Posterior cingulate gyrus (tissue), 11 donors: ENCODE results near the gene TLR3.
"Not testable (repeated sequence)": the region's sequence is repeated elsewhere in the genome, so short reads cannot be mapped to it uniquely, and the experiment has no call there.

Experiments used
- DNase-seq, 10 donors: peaks; one replicate each; pipeline versions ENCODE4 v3.0.0 to v3.0.0-alpha.2; 2020 to 2021; ENCODE audit warnings: mixed read lengths in 3 of 10
- intact Hi-C: fragments of 100-400 bp; cut with DNase I; formaldehyde crosslinking; loops from one replicate; pipeline ENCODE4 v1.15.1; 2023

TLR3 gene

GRCh38 chr4:186039697-186040096 is 29.3 kb upstream of the TLR3 start:
- intact Hi-C loops: loop anchor here (2.0 kb wide), 1 partner anchor 399 kb away; no protein-coding TSS in a partner anchor
- peak in 1 of 10 donors; percentile 80 for DNase-seq

DNA sequence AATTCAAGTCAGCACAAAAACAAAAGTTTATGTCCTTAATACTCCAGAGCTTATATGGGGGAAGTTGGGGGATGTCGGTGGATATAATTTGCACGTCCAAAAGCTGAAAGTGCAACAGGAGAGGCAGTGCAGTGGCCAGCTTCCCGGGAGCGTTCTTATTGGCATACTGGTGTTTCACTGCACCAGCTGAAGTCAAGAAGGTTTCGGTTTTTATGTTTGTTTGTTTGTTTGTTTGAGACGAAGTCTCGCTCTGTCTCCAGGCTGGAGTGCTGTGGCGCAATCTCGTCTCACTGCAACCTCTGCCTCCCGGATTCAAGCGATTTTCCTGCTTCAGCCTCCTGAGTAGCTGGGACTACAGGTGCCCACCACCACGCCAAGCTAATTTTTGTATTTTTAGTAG is 28.6 kb upstream of the TLR3 start:
- no peak for DNase-seq
- intact Hi-C loops: no loop called here

GRCh38 chr4:186047501-186047900 is 21.5 kb upstream of the TLR3 start:
- intact Hi-C loops, DNase-seq: not testable (repeated sequence)

GRCh38 chr4:186050135-186050534 is 18.8 kb upstream of the TLR3 start:
- intact Hi-C loops: not testable (repeated sequence)

GRCh38 chr4:186051096-186051495 is 17.9 kb upstream of the TLR3 start:
- DNase-seq: no peak
- intact Hi-C loops: no loop called here

More at GRCh38 chr4:186050135-186050534, 18.8 kb upstream of the TLR3 start:
- not testable (repeated sequence) for DNase-seq

- intact Hi-C loops: no loop called here
- DNase-seq: no peak
Measured at GRCh38 chr4:186058253-186058979, 10.5 kb upstream of the TLR3 start.

DNA sequence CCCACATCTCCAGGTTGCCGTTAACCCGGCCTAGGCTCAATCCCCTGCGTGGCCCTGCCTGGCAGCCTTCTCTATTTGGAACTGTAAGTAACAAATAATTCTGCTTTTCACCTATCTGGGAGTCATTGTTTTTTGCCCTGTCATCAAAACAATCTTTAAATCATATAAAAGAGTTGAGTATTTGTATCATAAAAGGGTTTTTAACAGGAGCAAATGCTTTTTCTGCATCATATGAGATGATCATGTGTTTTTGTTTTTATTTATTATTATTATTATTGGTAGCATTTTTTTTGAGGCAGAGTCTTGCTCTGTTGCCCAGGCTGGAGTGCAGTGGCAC is 10.0 kb upstream of the TLR3 start:
- DNase-seq: no peak
- intact Hi-C loops: no loop called here

GRCh38 chr4:186061921-186062320 is 7.0 kb upstream of the TLR3 start:
- DNase-seq: no peak
- intact Hi-C loops: no loop called here

DNA sequence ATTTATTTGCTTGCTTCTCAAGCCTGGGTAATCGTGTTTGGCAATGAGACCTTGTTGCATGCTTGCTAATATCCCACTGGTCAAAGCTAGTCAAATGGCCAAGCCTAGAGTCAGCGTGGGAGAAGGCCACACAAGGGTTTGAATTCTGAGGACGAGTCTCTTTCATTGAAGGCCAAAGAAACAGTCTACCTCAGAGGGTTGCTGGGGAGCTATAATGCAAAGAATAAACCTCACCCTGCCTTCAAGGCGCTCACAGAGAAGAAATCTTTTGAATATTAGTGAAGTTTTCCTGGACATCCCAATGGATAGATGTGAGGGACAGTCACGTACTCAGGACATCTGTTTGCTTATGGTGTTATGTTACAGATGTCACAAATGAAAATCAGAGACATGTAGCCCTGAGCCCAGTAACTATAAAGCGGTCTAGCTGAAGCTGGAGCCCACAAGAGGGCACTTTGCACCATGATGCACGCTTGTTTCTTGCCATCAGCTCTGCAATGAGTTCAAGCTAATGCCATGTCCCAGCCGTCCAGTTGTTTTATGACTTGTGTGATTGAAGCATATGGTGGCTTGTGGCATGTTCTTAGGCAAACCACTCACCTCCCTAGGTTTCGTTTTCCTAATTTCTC is 1.1 kb upstream of the TLR3 start:
- peak in 6 of 10 donors; percentile 26 to 90 (median 57) for DNase-seq
- intact Hi-C loops: loop anchor here (2.0 kb wide), 1 partner anchor 69 kb away; no protein-coding TSS in a partner anchor

DNA sequence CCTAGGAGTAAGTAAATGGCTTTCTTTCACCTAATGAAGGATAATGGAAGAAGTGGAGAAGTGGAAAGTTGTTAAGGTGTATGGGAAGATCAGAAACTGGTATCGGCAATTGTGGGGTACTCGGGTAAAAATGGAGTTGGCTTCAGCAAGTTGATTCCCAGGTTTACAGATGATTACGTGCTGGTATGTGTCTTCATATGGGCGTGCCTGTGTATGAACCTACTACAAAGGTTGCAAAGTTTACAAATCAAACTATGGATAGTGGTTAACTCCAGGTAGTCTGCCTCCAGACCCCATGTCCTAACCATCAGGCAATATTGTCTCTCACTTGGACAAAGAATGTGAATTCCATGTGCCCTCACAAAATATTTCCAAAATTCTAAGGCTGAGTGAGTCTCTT is 773 bp downstream of the TLR3 start:
- no peak for DNase-seq
- intact Hi-C loops: loop anchor here (2.0 kb wide), 1 partner anchor 67 kb away; no protein-coding TSS in a partner anchor

DNA sequence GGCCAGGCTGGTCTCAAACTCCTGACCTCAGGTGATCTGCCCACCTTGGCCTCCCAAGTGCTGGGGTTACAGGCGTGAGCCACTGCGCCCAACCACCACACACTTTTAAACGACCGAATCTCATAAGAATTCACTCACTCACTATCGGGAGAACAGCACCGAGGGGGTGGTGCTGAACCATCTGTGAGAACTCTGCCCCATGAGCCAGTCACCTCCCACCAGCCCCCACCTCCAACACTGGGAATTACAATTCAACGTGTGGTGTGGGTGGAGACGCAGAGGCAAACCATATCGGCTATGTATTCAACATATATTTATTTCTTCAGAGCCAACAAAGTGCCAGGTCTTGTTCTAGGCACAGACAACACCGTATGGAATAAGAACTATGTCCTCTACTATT is 3.6 kb downstream of the TLR3 start:
- no peak for DNase-seq
- intact Hi-C loops: no loop called here

- DNase-seq: peak in 1 of 10 donors; percentile 22
- intact Hi-C loops: no loop called here
Measured at GRCh38 chr4:186074189-186074588, 5.2 kb downstream of the TLR3 start.

GRCh38 chr4:186078981-186079638 is 10.2 kb downstream of the TLR3 start:
- intact Hi-C loops: no loop called here
- DNase-seq: no peak

DNA sequence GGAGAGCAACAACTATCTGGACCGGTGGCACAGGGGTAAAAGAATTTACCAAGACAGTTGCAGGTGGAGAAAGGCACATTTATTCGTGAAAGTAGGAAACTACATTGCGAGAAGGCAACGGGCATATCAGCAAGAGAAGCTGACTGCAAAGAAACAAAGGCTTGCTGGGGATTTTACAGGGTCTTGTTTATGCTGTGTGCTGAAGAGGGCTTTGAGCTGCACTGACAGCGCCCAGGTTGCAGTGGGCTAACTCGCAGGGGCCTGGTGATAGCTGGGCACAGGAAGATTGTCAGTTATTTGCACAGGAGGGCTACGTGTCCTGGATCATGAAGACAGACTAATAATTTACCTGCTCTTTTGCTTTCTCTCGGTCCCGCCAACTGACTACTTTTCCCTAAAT is 10.7 kb downstream of the TLR3 start:
- intact Hi-C loops: no loop called here
- DNase-seq: no peak

GRCh38 chr4:186081202-186081807 is 12.3 kb downstream of the TLR3 start:
- intact Hi-C loops: no loop called here

GRCh38 chr4:186082221-186082620 is 13.3 kb downstream of the TLR3 start:
- DNase-seq: no peak
- intact Hi-C loops: no loop called here

More at GRCh38 chr4:186081202-186081807, 12.3 kb downstream of the TLR3 start:
- DNase-seq: no peak

GRCh38 chr4:186088523-186088922 is 19.6 kb downstream of the TLR3 start:
- intact Hi-C loops: no loop called here
- no peak for DNase-seq

DNA sequence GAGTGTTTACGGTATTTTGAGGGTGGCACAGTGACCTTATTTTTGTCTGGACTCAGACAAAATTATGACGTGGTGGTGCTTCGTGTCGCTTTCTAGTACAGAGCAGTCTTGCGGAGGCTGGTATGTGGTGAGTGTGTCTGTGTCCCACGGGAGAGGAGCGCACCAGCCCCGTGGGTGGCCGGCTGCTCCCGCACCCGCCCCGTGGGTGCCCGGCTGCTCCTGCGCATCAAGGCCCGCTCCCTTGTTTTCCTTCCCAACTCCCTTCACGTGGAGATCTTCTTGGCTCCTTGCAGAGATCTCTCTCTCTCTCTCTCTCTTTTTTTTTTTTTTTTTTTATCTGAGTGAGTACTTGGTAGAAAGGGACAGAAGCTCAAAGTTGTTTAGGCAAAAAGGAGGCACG is 23.3 kb downstream of the TLR3 start:
- intact Hi-C loops: no loop called here
- no peak for DNase-seq

DNA sequence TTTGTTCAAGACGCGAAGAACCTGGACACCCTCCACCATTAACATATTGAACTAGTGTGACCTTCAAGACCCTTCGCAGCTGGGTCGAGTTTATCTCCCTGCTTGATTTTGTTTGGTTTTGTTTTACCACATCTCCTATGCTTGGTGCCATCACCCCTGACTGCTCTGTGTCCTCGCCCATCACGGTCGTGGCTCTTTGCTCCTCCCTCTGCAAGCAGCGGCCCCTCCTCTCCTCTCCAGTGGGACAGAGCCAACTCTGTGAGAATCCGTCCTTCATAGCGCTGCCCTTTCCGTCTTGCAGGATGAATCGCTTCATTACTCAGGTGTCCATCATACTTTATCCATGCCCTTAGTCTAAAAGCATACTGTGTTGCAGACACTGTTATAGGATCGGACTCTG is 26.4 kb downstream of the TLR3 start:
- DNase-seq: no peak
- intact Hi-C loops: no loop called here

DNA sequence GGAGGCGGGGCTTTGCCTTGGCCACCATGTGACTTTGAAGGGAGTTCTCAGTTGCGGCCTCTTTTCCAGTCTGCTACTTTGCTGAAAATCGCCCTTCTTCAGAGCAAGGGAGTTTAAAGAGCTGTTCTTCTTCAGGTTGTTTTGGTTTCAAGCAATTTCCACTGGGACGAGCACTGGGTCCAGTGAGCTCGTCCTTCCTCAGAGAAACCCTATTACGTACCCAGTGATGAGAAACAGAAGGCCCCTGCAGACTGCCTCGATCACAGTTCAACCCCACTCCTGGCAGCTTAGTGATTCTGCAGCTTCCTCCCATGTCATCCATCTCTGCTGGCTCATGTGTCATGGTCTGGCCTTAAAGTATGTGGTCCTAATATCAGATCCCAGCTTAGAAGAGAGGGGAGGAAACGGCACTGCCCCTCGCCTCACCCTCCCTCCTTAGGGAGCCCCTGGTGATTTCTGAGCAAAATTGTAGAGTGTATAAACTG is 27.8 kb downstream of the TLR3 start:
- DNase-seq: no peak
- intact Hi-C loops: no loop called here

DNA sequence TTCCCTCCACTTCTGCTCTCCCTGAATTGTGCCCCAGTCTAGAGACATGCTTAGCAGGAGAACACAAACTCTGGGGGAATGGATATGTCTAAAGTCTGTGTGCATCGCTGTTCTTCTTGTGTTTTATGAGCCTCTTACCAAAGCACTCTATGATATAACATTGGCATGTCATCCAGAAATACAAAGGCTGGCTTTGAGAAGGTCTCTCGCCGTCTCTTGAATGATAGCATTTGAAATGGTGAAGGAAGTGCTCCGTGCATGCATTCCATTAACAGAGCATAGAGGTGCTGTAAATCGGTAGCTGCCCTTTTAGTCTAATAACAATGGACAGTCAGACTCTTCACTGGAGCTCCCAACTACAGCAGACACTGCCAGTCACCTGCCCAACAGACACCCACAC is 28.4 kb downstream of the TLR3 start:
- intact Hi-C loops: no loop called here
- DNase-seq: no peak
